NT2/D1 (cell line): ENCODE data around the gene PIK3CD.

ENCODE experiments used
- YY1 ChIP-seq: IDR thresholded peaks from 2 replicates; pipeline ENCODE4 v1.6.1; 2011; ENCODE audit not compliant: insufficient read length, insufficient read depth
- ZNF274 ChIP-seq: IDR thresholded peaks from 2 replicates; pipeline ENCODE4 v1.6.1; 2011; ENCODE audit warnings: mild to moderate bottlenecking, low read depth, low read length

DNA sequence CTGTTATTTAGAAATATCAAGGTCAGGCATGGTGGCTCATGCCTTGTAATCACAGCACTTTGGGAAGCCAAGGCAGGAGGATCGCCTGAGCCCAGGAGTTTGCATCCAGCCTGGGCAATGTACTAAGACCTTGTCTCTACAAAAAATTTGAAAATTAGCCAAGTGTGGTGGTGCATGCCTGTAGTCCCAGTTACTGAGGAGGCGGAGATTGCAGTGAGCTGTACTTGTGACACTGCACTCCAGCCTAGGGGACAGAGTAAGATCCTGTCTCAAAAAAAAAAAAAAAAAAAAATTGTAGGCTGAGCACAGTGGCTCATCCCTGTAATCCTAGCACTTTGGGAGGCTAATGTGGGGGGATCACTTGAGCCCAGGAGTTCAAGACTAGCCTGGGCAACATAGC lies 45.3 kb downstream of the PIK3CD start:
- TF ChIP-seq ZNF274: no peak
- TF ChIP-seq YY1: no peak
